Eye (tissue), 1 donor: ENCODE results near the gene MAP3K5.

Experiments
- DNase-seq: peaks from one replicate; pipeline ENCODE4 v3.0.0-alpha.2; 2015

Gene MAP3K5

DNA sequence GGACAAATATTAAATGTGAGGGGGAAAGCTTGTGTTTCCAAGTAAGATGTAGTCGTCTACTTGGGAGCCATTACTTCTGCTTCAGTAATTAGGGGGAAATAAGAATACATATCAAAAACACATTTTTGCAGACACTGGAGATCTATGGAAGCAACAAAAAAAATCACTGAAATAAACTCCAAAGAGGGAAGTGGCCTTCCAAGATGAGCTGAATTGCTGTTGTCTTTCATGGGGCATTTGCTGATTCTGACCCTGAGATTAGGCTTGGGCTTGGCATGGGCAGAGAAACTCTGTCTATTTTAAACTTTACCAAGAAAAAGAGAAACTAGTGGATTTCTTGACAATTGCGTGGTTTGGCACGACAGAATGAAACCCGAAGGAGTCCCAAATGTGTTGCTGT, 120.1 kb downstream of the MAP3K5 start:
- DNase-seq = no peak

DNA sequence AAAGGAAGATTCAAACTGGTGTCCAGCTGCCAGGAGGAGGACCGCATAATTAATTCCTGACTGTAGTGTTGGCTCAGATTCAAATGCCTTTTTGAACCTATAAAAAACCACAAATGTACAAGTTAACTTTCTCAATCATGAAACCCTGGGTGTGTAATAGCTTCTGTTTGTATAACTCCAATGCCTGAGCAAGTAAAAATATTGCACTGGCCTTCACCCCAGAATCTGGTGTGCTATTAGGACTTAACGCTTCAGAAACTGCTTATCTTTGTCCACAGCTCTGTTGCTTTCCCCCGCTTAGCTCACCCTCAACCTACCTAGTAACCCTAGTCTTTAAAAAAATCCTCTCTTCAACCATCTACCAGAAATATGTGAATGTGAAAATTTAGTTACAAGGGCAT, 123.0 kb downstream of the MAP3K5 start:
- DNase-seq = peak; percentile 34

DNA sequence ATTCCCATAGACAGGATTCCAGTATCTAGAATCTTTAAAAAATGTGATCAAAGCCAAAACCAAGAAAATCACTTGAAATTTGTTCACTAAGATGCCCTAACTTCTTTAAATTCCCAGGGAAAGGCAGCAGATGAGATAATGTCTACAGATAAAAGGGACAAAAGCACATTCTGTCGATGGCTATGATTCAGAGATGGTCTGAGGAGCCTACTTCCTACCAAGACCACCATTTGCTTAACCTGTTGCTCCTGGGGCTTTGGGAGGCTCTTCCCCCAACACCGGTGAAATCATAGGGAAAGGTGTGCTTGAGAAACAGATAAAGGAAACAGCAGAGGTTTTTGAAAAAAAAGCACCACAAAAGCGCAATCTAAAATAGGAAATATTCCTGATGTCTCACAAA, 123.7 kb downstream of the MAP3K5 start:
- no peak for DNase-seq

DNA sequence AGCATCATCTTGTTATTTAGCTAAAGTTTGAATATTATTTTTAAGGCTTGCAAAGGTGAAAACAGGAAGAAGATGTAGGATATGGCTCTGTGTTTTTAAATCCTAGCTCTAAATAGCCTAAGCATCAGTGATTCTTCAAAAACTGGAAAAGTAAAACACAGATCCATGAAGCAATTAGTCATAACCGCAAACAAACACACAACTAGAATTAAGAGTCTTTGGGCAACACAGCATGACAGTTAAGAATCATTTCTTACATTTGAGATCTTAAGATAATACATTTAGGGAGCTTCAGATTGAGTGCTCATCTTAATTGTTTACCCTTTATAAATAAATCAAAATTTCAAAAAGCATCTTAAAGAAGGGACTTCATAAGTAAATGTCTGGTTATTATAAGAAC, 126.2 kb downstream of the MAP3K5 start:
- no peak for DNase-seq

DNA sequence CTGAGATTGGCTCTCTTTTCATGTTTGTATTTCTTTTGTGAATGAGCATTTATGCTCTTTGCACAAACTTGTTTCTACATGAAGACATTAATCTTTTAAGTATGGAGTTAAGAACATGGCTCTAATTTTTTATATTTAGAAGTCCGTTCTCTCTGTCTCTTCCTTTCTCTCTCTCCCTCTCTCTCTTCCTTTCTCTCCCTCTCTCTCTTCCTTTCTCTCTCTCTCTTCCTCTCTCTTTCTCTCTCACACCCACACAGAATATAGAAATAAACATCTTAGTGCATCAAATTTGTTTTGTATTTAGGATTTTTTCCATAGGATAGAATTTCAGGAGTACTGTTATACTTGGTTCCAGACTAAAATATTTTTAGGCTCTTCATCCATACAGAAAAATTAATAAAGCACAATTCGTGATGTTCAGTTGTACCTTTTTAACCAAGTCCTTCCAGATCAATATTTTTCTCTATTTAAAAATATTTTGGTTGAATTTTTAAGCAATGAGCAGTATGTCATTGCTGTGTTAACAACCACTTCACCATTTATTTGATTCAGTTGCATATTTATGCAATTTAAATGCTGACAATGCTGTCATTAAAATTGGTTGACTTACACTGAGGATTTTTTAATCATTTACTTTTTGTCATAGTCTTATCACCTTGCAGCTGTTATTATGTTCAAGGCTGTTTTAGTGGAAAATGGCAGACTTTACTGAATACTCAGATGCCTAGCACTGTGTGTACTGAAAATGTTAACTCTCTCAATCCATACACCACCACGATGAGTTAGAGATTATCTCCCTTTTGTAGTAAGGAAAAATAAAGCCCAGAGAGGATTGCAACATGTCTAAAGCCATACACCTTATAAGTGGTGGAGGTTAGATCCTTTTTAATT, 129.7 kb downstream of the MAP3K5 start:
- DNase-seq = no peak

DNA sequence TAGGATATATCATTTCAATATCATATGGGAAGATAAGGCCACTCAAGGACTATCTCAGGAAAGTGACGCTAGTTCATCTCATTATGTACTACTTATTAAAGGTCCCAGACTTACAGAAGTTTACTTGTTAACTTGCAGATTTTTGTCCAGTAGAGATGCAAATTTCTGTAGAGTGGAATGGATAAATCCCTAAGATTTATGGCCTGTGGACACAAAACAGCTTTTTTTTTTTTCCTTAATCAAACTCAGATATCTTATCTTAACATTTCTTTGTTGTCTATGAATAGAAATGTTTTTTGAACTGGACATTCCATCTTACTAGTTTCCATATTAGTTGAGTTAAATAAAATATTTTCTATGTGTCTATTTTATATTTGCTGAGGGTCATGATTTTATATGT, 131.6 kb downstream of the MAP3K5 start:
- no peak for DNase-seq

DNA sequence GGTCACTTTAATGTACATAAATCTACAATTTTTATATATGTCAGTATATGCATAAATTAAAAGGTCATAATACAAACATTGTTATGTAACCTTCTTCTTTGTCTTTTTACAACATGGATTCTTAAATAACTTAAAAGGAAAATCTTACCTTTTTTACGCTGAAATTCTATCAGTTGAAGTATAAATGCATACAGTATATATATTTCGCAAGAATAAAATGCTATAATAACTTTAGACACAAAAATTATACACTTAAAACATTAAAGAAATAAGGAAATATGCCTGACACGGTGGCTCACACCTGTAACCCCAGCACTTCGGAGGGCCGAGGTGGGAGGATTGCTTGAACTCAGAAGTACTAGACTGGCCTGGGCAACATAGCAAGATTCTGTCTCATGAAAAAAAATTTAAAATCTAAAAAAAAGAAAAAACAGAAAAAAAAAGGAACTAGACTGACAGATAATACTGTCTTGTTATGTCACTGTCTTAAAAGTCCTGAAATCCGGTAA, 132.2 kb downstream of the MAP3K5 start:
- DNase-seq = no peak

DNA sequence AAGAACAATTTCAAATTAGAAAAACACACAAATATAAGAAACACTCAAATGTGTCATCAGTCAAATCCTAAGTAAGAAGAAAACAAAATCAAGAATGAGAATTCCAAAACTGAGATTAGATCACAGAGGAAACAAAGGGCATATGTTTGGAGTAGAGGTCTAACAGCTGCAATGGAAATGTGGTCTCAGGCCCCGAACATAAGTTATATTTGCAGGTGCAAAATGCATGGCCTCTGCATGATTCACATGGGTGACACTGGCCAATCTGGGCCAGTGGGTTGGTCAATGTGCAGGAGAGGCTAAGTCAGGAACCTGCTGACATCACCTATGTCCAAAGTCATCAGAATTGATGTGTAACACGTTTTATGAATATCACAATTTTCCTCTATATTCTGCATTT, 133.6 kb downstream of the MAP3K5 start:
- no peak for DNase-seq

DNA sequence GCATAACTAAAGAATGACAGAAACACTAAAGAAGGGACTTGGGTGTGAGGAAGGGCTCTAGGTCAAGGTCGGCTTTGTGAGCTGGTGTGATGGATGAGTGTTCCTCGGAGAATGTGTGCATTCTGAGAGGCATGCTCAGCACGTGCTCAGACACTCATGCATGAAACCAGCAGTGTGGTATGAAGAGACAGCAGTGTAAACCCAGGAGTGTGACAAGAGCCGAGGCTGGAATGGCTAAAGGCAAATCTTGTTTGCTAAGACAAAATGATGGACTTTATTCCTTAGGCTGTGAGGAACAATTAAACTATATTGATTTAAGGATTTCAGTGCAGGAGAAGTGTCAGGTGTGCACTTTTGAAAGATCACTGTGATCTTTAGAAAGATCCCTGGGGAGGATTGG, 134.6 kb downstream of the MAP3K5 start:
- no peak for DNase-seq

DNA sequence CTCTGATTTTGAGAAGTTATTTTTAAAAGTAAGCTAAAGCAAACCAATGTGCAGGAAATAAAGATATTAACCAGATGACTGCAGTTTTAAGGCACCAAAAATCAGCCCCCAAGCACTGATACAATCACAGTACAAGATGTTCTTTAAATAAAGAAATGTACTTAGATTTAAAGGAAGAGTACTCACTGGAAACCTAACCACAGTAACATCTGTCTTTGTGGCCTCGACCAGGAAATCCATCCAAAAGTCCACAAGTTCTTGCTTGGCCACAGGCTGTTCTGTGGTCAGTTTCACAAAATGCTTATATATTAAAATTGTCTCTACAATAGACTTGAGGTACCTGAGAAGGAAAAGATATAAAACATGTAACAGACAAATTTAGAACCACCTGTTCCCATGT, 136.2 kb downstream of the MAP3K5 start:
- DNase-seq = no peak

DNA sequence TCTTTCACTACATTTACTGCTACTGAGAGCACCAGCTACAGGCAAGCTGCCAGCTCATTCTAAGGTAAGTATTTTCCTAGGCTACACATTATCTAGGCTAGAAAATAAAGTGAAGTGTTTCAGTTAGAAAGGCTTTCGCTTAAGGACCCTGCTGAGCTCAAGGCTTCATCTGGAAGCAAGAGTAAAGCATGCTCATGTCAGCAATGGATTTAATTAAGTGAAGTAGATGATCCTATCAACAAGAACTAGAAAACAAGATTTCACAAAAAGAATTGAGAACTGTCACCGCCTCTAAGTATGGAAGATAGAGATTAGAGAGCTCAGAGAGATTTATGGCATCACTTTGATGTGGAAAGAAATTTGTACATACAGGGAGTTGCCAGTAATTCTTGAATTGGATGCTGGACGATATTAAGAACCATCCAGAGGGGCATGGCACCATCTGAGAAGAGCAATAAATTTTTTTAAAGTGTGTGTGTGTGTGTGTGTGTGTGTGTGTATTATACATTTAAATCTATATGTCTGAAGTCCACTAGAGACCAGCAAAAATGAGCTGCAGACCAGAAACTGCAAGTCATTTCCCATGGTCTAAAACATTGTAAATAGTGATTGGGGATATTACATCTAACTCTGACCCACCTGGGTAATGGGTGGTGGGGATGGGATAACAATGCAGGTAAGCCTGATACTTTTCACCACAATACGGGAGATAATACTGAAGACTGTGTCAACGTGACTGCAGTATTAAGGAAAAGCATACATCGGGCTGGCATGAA, 136.8 kb downstream of the MAP3K5 start:
- DNase-seq = no peak

DNA sequence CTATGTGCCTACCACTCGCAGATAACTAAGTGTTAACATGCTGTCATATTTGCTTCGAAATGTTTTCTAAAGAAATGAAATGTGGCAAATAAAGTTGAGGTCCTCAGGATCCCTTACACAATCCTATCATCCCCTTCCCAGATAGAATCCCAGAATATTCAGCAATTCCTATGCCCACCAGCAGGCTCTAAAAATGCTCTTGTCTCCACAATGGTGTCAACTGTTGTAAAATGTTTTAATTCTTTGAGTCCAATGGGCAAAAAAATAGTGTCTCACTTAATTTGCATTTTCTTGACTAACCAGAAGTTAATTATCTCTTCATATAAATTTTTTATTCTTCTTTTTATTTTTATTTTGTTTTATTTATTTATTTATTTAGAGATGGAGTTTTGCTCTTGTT, 138.2 kb downstream of the MAP3K5 start:
- no peak for DNase-seq

DNA sequence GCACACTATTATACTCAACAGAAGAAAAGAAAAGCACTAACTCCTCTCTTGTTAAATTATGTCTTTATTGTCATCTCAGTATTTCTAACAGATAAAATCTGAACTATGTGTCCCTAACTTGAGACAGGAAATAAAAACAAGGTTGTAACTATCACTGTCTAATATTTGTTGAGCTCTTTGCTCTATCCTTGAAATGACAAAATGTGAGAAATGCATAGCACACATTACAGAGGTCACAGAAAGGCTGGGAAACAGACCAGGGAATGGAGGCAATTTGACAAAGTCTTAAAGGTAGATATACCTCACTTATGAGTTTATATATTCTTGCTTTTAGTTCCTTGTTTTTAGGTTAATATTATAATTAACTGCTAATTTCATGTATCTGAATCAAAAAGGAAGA, 139.6 kb downstream of the MAP3K5 start:
- DNase-seq = no peak

DNA sequence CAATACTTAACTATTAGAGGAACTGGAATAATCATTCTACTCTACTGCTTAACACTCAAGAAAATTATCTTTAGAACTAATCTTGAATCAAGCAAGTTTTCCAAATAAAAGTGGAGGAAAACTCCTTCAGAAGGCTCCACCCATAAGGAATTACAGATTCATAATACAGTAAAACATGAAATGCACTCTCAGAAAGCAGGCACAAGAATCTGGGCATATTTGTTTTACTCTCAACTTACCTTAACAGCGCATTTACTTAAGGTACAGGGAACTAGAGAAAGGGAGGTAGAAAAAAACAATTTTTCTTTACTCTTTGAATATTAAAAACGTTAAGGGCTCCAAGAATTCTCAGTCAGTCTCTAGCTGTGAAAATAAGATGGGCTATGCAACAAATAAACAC, 140.3 kb downstream of the MAP3K5 start:
- no peak for DNase-seq

DNA sequence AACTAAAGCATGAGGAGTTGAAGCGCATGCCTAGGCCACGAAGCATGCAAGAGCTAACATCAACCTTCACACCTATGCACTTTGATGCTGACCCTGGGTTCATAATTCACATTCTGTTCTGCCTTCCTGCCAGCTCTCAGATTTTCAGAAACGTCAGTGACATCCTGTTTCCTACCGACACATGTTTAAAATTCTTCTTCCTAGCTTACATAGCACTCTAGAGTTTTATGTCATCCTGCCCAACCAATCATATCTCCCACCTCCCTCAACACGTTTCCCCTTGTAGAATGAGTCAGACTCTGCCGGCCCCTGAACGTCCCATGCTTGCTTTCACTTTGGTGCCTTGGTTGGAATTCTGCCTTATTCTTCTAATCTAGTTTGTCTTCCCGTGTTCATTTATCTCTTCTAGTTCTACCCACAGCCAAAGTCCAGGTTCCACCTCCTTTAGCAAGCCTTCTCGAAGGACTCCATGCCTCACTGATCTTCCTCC, 144.9 kb downstream of the MAP3K5 start:
- DNase-seq = no peak

DNA sequence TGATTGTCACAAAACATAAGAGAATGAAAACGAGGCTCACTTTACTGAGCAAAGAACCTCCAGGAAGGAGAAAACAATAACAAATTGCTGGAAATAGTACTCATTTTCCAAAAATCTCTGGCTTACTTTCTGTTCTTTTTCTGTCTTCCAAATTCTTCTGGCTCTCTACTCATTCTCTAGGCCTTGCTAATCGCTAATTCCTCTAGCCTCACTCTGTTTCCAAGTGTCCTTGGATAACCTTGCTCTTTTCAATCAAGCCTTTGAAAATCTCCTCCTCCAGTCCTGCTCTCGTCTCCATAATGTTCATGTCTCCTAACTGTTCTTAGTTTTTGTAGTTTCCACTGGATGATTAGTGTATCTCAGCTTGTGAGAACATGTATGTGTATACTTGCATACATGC, 145.9 kb downstream of the MAP3K5 start:
- no peak for DNase-seq

DNA sequence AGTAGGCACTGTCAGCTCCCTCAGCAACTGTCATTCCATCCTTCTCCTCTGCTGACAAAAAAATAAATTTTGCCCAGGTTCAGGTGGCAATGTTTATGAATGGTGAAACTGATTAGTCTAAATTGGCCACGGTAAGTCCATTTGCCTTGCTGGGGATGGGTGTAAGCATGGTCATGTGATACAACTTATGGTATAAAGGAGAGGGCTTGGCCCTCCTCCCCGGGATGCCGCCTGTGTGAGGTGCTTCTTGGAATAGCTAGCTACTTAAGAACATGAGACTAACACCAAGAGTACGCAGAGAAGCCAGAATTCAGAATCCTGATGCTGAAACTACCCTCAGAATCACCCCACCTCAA, 147.7 kb downstream of the MAP3K5 start:
- DNase-seq = no peak

DNA sequence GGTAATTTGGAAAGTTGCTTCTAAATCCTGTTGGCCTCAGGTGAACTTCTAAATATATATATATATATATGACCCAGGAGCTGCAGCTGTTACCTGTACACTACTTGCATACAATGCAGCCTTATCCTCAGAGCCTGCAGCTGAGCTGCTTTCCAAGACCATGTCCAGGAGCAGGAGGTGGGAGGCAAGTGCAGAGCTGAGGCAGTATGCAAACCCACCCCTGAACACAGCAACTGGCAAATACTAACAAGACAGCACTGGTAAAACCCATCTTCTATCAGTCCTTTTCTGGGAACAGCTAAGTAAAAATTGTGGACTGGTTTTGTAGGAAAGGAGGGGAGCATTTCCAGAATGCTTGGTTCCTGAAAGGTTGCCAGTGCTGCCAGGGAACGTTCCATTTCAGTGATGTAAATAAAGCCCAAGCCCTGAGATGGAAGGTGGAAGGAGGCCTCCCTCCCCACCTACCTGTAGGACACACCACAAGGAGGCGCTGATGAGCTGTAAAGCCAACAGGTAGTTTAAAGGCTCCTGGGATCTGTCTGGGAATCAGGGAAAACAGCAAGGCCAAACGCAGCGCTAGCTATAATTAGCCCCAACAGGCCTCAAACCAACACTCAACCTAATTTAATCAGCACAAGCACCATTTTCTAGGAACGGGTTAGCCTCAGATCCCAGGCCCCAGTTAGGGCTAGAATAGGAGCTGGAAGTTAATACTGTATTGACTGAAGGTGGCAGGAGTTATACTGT, 148.3 kb downstream of the MAP3K5 start:
- DNase-seq = peak; percentile 87

DNA sequence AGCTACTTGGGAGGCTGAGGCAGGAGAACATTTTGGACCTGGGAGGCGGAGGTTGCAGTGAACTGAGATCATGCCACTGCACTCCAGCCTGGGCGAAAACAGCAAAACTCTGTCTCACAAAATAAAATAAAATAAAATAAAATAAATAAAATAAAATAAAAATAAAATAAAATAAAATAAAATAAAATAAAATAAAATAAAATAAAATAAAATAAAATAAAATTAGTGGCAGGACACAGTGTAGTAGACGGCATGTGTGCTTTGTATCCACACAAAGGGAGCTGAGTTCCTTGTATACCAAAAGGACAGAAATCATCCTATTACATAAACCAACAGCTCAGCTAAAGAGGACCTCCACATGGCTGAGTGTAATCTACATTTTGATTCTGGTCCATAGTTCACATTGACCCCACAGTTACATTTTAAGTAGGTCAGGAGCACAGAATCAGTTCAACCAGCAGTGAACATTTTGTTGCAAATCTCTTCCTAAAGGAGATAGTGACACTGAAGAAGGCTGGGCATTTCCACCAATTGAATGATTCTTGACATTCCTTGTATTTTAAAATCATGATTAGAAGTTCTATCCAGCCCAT, 150.3 kb downstream of the MAP3K5 start:
- DNase-seq = no peak

DNA sequence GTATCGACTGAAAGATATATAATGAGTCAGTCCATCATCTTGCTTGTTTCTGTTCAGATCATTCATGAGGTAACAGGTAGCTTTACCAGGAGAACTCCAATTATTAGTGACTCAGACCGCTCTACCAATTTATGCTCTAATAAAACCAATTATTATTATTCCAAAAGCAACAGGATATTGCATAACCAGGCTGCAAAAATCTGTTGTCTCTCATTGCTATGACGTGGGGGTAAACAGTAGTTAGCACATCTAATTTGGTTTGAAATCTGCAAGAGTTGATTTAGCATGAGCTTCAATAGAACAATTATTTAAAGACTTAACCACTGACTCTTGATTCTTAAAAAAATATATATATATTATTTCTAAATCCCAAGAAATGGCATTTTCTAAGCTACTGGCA, 151.1 kb downstream of the MAP3K5 start:
- no peak for DNase-seq

DNA sequence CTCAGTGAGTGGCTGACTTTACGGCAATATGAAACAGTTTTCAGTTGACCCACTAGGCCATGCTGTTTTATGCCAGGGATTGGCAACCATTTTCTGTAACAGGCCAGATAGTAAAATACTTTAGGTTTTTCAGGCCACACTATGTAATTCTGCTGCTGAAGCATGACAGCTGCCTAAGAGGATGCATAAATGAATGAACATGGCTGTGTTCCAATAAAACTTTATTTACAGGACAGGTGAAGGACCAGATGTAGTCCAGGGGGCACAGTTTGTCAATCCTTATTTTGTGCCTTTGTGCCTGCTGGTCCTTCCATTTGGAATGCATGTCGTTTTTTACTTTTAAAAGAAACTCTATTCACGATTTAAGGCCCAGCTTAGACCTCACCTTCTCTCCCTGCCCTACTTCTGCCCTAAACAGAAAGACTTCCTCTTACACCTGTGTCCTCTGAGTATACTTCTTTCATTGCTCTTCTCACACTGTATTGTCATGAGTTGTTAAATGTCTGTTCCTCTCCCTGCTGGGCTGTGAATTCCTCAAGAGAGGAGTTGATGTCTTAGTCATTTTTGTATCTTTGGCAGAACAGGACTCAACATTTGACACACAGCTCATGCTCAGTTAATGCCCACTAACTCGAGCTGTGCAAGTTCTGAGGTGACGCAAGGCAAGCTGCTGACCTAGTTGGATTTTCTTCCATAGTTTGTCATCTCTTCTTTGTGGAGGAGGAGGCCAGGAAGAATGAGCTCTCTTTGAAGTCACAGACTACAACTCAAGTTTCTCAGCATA, 152.0 kb downstream of the MAP3K5 start:
- no peak for DNase-seq

DNA sequence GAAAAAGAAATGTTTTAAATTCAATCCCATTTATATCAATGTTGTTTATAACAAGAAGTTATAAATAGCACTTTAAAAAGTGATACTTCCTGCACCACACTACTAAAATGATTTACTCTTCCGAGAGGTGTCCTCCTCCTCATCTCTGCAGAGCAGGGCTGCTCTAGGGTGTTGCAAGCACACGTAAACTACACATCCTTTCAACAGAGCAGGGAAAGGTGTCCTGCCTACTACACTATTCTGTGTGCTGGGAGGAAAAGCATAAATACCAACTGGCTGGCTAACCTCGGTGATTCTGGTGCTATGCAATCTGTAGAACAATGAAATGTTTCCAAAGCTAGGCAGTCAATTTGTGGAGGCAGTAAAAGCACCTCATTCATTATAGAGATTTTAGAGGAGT, 152.6 kb downstream of the MAP3K5 start:
- no peak for DNase-seq
